Thyroid gland (tissue), 4 donors: Measurements from ENCODE around the gene HPCAL1.
A peak's percentile ranks its signal among the peaks of the same experiment; 100 is the strongest.

Experiments used
- CTCF ChIP-seq, 6 experiments: fragments of 200-600 bp in 3 of 6; fragments of 450-650 bp in 3 of 6; sonication (generic) in 3 of 6; IDR thresholded peaks; one replicate each; pipeline ENCODE4 v1.5.1; 2016 to 2019; ENCODE audit warnings: antibody characterized with exemption in 6 of 6, mild to moderate bottlenecking in 2 of 6, inconsistent platforms in 1 of 6, moderate library complexity in 1 of 6
- POLR2A ChIP-seq, 2 donors: fragments of 450-650 bp; IDR thresholded peaks; one replicate each; pipeline ENCODE4 v1.6.1; 2017; ENCODE audit warnings: antibody characterized with exemption in 2 of 2, mild to moderate bottlenecking in 2 of 2, moderate library complexity in 1 of 2

GRCh38 chr2:10408649-10409579 is 106.2 kb downstream of the HPCAL1 start:
- TF ChIP-seq POLR2A (IDR thresholded peaks at IDR 0.05) (peak in 1 of 2 donors; percentile 34), CTCF (IDR thresholded peaks at IDR 0.05) (peak; percentile 88 to 98 (median 94))
